Skin epidermis (tissue), 12 donors: Measurements from ENCODE around the gene AIMP1.
"Not testable (repeated sequence)": the region's sequence is repeated elsewhere in the genome, so short reads cannot be mapped to it uniquely, and the experiment has no call there.

Experiments
- H3K27ac ChIP-seq, 21 experiments: fragments of 200-600 bp; sonication (generic) in 11 of 21; one replicate each; pipeline ENCODE4 v1.5.0; 2020; ENCODE audit warnings: mild to moderate bottlenecking in 3 of 21, inconsistent platforms in 2 of 21, moderate library complexity in 2 of 21
- H3K4me3 ChIP-seq, 7 experiments: fragments of 200-600 bp; sonication (generic) in 2 of 7; one replicate each; pipeline ENCODE4 v1.5.0; 2020; ENCODE audit warnings: inconsistent platforms in 2 of 7, mild to moderate bottlenecking in 2 of 7, moderate library complexity in 1 of 7

The AIMP1 gene

DNA sequence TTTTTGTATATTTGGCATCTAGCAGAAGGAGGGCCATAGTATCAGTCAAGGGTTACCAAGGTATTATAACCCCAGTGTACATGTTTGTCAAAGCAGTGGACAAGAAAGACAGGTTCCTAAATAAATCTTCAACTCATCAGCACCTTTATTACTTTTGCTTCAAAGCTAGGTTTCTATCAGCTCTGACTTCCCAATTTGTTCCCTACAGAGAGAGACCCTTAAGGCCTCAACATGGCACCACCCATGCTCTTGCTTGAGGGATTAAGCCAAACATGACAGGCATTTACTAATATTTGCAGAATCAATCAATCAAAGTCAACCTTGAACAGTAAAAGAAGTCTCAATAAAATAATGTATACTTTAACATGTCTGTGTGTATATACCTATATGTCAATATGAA is 9.8 kb upstream of the AIMP1 start:
- Histone ChIP-seq H3K27ac (no peak overlapping the region), H3K4me3 (no peak overlapping the region)

DNA sequence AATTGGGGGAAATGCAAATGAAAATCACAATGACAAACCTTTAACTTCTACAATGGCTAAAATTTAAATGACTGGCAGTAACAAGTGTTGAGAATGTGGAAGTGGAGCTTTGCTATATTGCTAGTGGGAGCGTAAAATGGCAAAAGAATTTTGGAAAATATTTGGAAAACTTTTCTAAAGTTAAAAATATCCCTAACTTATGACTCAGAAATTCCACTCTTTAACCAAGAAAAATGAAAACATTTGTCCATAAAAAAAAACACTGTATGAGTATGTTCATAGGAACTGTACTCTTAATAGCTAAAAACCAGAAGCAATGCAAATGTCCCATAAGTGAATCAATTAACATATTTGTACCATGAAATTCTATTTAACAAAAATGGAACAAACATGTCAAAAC is 4.0 kb upstream of the AIMP1 start:
- H3K4me3 ChIP-seq, result no peak overlapping the region
- H3K27ac ChIP-seq, result peak overlapping the region in 3 of 21 experiments; percentile 10 to 51 (median 51)

DNA sequence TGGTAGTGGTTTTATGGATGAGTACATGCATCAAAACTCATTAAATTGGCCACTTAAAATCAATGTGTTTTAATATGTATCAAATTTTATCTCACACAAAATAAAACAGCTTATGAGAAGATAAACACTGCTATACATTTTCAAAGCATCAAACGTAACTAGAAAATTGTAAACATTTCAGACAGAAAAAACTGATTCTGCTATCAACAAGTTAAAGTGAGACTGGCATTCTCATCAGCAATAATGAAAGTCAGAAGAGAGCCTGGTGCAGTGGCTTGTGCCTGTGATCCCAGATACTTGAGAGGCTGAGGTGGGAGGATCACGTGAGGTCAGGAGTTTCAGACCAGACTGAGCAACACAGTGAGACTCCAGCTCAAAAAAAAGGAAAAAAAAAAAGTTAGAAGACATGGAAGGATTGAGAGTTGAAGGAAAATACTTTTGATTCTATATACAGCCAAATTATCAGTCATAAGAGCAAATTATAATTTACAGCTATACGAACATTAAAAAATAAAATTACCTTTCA is 3.3 kb upstream of the AIMP1 start:
- H3K4me3 ChIP-seq, result no peak overlapping the region
- H3K27ac ChIP-seq, result peak overlapping the region in 3 of 21 experiments; percentile 10 to 51 (median 51)

DNA sequence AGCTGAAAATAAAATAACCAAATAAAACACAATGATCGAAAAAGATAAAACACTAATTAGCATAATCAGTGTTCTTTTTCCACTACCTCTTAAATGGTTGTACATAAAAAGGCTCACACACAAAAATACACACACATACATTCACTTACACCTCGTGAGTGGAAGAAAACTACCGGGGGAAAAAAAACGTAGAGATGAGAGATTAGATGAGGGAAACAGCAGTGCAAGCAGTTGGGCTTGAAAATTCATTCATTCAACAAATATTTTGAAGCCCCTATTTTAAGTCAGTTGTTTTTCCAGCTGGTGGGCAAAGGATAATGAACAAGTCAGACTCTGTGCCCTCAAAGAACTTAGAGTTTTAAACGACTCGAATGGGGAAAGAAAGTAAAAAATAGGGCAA is 1.4 kb upstream of the AIMP1 start:
- Histone ChIP-seq H3K27ac (peak overlapping the region in 17 of 21 experiments; percentile 89 to 99 (median 96)), H3K4me3 (peak overlapping the region; percentile 71 to 85 (median 82))

DNA sequence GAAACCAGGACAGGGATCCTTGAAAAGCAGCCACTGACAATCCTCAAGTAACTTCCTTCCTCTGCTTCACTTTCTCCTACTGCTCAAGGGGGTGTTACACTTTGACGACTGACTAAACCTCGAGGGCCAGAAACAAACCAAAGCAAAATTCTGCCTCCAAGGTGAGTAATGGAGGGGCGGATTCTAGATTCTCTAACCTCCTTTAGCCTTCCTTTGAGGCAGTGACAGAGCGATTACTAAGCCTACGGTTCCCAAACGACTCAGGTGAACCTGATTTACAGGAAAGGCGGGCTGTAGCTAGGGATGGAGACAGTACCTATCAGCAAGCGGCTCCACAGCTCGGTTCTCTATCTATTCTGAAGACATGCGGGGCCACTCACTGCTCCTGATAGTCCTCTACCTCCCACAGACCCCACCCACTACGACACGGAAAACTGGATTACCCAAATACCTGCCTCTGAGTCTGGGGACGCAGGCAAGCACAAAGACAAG is 828 bp upstream of the AIMP1 start:
- H3K4me3 ChIP-seq, result peak overlapping the region; percentile 71 to 85 (median 82)
- peak overlapping the region; percentile 86 to 99 (median 96) for H3K27ac ChIP-seq

DNA sequence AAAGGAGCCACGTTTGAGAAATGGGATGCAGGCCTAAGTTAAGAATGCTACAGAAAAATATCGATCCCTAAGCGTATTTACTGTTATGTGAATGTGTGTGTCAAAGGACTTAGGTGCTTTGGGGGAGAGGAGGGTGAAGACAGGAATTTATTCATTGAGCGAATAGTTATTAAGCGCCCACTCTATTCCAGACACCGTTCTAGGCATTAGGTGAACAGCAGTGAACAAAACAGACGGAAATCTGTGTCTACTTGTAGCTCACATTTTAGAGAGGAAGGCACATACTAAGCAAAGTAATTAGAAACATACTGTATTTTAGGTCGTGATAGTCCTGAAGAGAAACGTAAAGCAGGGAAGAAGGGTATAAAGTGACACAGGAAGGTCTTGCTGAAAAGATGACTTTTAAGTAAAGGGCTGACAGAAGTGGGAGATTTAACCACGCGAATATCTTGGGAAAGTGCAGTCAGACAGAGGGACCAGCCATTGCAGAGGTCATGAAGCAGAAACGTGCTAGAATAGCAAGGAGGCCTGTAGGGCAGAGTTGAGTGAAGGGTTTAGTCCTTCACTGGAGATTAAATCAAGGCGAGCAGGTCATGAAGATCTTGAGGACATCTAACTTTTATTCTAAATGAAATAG is 541 bp downstream of the AIMP1 start:
- peak overlapping the region; percentile 86 to 99 (median 96) for H3K27ac ChIP-seq
- H3K4me3 ChIP-seq, result peak overlapping the region; percentile 71 to 85 (median 82)

DNA sequence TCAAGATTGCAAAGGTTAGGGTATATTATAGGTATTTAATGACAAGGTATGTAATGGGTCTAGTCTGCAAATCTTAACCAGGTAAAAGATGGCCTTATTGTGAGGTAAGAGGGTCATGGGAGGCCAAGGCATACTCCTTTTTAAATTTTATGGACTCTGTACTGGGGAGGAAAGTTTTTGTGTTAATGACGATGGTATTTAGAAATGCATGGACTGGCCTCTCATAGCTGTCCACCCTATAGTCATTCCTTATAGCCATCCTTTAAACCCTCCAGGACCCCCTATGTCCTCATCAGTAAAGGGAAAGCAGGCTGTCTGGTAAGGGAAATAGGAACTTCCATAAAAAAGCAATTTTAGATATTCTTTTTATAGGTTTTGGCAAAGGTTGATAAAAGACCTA is 1.5 kb downstream of the AIMP1 start:
- Histone ChIP-seq H3K27ac (peak overlapping the region in 1 of 21 experiments; percentile 99), H3K4me3 (no peak overlapping the region)

DNA sequence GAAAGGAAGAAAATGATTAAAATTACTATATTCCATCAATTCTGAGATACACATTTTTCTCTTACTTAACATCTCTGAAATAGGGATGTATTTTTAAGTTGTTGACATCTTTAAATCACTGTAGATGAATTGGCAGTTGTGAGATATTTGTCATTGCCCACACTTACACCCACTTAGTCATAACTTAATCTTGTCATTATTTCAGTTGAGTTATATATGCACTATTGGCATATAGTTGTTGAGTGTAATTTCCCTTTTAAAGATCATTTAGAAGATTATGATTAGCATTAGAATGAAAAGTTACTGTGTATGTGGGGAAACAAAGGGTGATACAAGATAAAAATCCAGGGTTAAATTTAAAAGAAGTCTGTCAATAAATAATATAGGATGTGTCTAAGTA is 2.2 kb downstream of the AIMP1 start:
- Histone ChIP-seq H3K4me3 (no peak overlapping the region), H3K27ac (no peak overlapping the region)

DNA sequence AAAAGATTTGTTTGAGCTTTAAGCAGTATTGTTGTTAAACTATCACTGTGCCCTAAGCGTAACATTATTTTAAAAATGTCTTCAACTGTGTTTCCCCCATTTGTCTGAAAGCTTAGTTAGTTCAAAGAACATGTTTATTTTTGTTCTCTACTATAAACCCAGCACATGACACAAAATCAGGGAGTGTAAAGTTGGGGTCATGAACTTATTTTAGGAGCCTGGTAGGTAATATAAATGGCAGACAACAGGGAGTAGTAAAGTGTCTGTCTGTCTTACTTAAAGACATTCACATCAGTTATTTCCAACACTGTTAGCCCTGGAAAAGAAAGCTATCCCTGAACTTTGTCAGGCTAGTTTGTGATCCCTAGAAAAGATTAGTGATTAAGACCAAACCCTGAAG is 3.9 kb downstream of the AIMP1 start:
- H3K27ac ChIP-seq, result no peak overlapping the region
- no peak overlapping the region for H3K4me3 ChIP-seq

DNA sequence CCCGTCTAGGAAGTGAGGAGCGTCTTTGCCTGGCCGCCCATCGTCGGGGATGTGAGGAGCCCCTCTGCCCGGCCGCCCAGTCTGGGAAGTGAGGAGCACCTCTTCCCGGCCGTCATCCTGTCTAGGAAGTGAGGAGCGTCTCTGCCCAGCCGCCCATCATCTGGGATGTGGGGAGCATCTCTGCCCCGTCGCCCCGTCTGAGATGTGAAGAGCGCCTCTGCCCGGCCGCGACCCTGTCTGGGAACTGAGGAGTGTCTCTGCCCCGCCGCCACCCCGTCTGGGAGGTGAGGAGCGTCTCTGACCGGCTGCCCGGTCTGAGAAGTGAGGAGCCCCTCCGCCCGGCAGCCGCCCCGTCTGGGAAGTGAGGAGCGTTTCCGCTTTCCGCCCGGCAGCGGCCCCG is 4.8 kb downstream of the AIMP1 start:
- H3K27ac ChIP-seq, H3K4me3 ChIP-seq: not testable (repeated sequence)

DNA sequence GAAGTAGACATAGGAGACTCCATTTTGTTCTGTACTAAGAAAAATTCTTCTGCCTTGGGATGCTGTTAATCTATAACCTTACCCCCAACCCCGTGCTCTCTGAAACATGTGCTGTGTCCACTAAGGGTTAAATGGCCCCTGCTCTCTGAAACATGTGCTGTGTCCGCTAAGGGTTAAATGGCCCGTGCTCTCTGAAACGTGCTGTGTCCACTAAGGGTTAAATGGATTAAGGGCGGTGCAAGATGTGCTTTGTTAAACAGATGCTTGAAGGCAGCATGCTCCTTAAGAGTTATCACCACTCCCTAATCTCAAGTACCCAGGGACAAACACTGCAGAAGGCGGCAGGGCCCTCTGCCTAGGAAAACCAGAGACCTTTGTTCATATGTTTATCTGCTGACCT is 5.5 kb downstream of the AIMP1 start:
- not testable (repeated sequence) for H3K4me3 ChIP-seq

DNA sequence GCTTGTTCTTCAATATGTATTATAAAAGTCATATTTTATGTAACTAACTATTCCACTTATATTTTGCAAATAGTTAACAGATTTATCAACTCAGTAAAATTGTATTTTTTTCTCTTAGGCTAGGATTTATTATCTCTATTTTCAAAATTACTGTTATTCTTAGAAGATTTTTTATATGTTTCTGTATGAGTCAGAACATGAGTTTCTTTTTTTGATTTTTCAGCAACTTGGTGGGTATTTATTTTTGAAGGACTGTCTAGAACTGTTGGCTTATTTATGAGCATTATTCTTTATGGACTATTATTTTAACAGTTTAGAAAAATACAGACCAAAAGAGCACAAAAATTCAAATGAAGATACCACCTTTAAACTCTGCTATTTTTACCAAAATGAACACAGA is 6.8 kb downstream of the AIMP1 start:
- H3K4me3 ChIP-seq, result no peak overlapping the region
- H3K27ac ChIP-seq, result no peak overlapping the region

More for the DNA sequence above, 5.5 kb downstream of the AIMP1 start:
- not testable (repeated sequence) for H3K27ac ChIP-seq

DNA sequence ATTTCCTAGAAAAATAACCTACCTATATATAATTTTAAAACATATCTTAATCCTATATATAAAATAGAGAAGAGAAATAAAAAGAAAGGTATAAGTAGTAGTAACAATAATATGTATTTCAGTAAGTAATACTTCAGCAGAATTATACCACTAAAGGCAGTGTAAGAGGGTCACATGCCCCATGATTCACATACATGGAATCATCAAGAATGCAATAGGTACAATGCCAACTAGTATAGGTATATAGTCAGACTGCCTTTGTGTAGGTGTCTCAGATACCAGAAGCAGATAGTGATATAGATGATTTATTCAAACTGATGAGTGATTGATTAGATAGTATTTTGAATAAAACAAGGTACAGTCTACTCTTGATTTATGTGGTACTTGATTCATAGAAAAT is 9.4 kb downstream of the AIMP1 start:
- Histone ChIP-seq H3K4me3 (no peak overlapping the region), H3K27ac (no peak overlapping the region)

DNA sequence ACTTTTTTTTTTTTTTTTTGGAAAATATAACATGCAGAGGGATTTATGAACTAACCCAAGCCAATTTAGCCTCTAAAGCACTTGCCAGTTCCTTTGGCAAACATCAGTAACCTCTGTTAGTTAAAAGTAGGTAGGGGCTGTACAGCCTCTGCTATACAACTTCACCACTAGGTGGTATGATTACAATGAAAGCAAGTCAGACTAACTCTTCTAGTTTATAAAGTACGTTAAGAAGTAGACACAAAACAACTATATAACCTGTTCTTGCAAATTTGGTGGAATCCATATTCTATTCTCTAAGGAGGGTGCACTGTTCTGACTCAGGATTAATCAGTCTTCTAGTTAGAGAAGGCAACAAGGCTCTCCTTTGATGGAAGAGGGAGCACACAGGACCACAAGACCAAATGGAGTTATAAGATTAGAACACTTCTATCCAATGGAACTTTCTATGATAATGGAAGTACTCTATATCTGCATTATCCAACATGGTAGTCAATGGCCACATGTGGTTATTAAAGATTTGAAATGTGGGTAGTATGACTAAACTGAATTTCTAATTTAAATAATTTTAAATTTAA is 12.8 kb downstream of the AIMP1 start:
- H3K27ac ChIP-seq, result no peak overlapping the region
- no peak overlapping the region for H3K4me3 ChIP-seq

DNA sequence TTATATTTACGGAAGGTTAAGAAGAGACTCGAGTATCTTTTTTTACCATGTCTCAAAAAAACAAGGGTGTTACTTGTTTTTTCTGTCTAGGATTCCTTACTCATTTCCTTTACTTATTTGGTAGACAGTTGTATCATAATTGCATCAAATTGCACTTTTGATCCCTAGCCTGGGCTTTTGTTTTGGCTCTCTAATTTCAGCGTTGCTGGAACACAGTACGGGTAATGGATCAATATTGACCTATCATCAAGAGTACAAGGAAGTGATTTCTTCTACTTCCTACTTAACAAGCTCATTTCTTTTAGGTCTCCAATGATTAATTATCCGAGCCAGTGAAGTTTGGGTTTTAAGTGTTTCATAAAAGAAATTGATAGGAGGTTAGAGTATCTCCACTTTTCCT is 16.8 kb downstream of the AIMP1 start:
- no peak overlapping the region for H3K27ac ChIP-seq
- no peak overlapping the region for H3K4me3 ChIP-seq

DNA sequence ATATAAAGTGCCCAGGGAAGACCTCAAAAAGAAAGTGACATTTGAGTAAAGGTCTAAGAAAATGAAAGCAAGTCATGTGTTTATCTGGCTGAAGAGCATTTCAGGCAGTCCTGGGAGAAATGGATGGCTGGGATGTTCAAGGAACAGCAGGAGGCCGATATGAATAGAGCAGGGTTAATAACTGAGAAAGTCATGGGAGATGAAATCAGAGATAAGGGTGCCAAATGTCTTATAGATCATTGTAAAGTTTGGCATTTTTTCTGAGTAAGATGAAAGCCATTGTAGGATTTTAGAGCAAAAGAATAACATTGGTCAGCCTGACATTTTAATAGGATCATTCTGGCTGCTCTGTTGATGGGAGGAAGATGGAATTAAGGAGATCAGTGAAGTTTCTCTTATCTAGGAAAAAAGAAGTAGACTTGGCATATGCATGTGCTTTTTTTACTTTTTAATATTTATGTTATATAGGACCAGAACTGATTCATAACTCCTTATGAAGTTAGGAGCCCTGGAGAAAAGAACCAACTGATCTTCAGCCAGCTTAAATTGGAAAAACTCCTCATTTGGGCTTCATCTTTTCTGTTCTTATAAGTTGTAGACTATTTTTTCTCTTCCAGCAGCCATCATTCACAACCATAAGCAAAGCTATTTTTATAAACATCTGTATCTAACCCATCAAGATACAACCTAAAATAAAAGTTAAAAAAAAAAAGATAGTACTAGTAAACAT is 18.6 kb downstream of the AIMP1 start:
- no peak overlapping the region for H3K4me3 ChIP-seq
- no peak overlapping the region for H3K27ac ChIP-seq

DNA sequence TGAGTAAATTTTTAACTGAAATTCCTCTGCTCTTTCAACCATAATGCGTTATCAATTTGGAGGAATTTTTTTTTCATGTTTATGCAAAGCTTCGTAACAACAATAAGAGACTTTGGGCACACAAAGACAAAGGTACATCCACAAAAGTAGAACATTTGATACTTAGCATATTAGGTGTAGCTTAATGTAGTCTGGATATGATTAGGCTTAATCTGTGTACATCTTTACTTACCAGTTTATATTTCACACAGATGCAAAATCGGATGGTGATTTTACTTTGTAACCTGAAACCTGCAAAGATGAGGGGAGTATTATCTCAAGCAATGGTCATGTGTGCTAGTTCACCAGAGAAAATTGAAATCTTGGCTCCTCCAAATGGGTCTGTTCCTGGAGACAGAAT is 20.3 kb downstream of the AIMP1 start:
- H3K4me3 ChIP-seq, result no peak overlapping the region
- H3K27ac ChIP-seq, result no peak overlapping the region

DNA sequence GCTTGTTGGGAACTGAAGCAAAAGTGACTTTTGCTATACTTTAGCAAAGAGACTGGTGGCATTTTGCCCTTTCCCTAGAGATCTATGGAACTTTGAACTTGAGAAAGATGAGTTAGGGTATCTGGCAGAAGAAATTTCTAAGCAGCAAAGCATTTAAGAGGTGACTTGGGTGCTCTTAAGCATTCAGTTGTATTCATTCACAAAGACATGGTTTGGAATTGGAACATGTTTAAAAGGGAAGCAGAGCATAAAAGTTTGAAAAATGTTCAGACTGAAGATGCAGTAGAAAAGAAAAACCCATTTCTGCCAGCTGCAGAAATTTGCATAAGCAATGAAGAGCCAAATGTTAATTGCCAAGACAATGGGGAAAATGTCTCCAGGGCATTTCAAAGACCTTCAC is 21.6 kb downstream of the AIMP1 start:
- H3K27ac ChIP-seq, result no peak overlapping the region
- no peak overlapping the region for H3K4me3 ChIP-seq

DNA sequence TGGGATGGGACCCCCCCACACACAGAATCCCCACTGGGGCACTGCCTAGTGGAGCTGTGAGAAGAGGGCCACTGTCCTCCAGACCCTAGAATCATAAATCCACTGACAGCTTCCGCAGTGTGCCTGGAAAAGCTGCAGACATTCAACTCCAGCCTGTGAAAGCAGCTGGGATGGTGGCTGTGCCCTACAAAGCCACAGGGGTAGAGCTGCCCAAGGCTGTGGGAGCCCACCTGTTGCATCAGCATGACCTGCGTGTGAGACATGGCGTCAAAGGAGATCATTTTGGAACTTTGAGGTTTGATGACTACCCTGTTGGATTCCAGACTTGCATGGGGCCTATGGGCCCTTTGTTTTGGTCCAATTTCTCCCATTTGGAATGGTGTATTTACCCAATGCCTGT is 22.3 kb downstream of the AIMP1 start:
- Histone ChIP-seq H3K4me3 (no peak overlapping the region), H3K27ac (no peak overlapping the region)

DNA sequence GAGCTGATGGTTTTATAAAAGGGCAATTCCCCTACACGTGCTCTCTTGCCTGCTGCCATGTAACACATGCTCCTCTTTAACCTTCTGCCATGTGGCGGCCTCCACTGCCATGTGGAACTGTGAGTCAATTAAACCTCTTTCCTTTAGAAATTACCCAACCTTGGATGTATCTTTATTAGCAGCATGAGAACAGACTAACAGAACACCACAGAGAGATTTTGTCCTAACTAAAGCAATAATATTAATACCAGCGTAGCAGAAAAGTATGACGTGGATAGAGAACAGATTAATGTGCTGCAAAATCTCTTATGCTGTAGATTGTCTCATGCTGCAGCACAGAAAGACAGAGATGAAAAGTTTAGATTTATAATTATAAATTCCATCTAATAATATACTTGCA is 23.1 kb downstream of the AIMP1 start:
- no peak overlapping the region for H3K4me3 ChIP-seq
- no peak overlapping the region for H3K27ac ChIP-seq

DNA sequence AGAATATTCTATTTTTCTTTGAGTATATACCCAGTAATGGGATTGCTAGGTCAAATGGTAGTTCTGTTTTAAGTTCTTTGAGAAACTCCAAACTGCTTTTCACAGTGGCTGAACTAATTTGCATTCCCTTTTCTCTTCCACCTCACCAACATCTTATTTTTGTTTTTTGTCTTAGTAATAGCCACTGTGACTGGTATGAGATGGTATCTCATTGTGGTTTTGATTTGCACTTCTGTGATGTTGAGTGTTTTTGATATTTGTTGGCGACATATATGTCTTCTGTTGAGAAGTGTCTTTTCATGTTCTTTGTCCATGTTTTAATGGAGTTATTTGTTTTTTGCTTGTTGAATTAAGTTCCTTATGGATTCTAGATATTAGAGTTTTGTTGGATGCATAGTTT is 24.4 kb downstream of the AIMP1 start:
- Histone ChIP-seq H3K27ac (no peak overlapping the region), H3K4me3 (no peak overlapping the region)
